ENCODE data around the gene ZNF487.
"Not testable (repeated sequence)": the region's sequence is repeated elsewhere in the genome, so short reads cannot be mapped to it uniquely, and the experiment has no call there.

The ZNF487 gene

GRCh38 chr10:43436291-43437140, at the start of gene ZNF487:
Gene ZNF487, plus strand, starts transcription at chr10:43437111. Its CDS starts 38,703 bp downstream, at chr10:43475814.
- peak; percentile 36 for DNase-seq

GRCh38 chr10:43387678-43388032, 49.3 kb upstream of the ZNF487 start:
- no peak for DNase-seq

- DNase-seq: no peak
Observed at GRCh38 chr10:43389867-43390266, 47.0 kb upstream of the ZNF487 start.

GRCh38 chr10:43390333-43390732, 46.6 kb upstream of the ZNF487 start:
- DNase-seq: no peak

GRCh38 chr10:43390759-43391158, 46.2 kb upstream of the ZNF487 start:
- no peak for DNase-seq

GRCh38 chr10:43391496-43391895, 45.4 kb upstream of the ZNF487 start:
- DNase-seq: no peak

DNA sequence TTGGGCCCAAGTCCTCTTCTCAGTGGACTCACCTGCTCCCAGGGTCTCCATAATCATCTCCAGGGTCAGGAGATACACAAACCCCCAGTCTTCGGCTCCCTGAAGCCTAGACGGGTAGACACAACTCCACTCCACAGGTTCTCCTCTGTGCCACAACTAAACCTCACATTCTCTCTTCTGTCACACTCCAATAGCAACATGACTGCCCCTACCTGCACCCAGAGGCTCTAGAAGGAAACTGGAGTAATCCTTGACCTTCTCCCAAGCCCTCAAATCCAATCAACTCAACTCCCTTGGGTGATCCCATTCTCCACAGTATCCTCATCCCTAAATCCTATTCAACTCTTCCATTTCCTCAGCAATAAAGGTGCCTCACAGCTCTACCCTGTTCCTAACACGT, 44.2 kb upstream of the ZNF487 start:
- DNase-seq: no peak

GRCh38 chr10:43393186-43393585, 43.7 kb upstream of the ZNF487 start:
- DNase-seq: not testable (repeated sequence)

DNA sequence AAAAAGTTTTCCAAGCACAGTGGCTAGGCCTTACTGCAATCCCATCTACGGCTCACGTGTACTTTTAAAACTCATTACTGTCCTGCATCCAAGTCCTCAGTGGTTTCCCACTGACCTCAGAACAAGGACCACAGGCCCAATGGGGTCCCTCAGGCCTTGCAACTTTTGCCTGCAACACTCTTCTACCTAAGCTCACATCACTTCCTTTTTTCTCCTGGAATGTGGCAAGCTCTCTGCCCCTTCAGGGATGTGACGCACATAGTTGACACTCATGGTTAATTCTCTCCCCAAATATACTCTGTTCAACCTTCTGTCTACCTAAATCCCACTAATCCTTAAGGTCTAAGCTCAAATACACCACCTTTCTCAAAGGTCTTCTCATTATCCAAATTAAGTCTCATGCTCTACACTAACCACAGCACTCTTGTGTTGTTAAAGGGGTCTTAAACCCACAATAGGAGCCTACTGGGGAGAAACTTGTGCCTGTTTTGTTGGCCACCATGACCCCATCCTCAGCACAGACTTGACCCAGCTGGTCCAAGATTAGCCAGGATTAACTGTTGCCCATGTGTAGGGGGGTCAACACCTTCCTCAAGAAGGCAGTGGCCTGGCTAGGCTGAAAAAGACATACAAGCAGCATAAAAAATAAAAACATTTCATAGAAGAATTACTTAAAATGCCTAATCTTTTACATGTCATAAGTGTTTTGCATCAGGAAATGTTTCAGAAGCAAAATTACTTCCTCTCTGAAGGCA, 43.1 kb upstream of the ZNF487 start:
- DNase-seq: no peak

GRCh38 chr10:43394868-43395267, 42.0 kb upstream of the ZNF487 start:
- DNase-seq: no peak

DNA sequence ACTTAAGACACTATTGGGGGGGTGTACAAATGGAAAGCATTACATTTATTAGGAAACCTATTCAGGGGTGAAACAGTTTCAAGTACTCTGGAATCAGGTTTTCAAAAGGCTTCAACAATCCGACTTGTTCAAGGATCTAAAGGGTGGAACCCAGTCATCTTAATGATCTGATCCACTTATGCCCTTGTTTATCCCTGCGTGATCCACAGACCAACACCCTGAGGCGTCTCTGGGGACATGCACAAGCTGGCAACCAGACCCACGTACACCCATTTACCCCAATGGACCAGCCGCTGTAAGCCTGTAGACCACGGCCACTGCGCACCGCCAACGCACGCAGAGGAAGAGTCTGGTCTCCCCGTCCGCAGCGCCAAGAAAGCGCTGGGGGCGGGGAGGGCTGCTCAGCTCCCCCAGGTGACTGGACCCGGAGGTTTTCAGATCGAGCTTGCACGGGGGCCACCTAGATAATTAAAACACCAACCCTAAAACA, 41.3 kb upstream of the ZNF487 start:
- DNase-seq: no peak

GRCh38 chr10:43396061-43396927, 40.6 kb upstream of the ZNF487 start:
- peak; percentile 66 for DNase-seq

GRCh38 chr10:43396928-43397624, 39.8 kb upstream of the ZNF487 start:
- peak; percentile 71 for DNase-seq

GRCh38 chr10:43398939-43399319, 38.0 kb upstream of the ZNF487 start:
- no peak for DNase-seq

DNA sequence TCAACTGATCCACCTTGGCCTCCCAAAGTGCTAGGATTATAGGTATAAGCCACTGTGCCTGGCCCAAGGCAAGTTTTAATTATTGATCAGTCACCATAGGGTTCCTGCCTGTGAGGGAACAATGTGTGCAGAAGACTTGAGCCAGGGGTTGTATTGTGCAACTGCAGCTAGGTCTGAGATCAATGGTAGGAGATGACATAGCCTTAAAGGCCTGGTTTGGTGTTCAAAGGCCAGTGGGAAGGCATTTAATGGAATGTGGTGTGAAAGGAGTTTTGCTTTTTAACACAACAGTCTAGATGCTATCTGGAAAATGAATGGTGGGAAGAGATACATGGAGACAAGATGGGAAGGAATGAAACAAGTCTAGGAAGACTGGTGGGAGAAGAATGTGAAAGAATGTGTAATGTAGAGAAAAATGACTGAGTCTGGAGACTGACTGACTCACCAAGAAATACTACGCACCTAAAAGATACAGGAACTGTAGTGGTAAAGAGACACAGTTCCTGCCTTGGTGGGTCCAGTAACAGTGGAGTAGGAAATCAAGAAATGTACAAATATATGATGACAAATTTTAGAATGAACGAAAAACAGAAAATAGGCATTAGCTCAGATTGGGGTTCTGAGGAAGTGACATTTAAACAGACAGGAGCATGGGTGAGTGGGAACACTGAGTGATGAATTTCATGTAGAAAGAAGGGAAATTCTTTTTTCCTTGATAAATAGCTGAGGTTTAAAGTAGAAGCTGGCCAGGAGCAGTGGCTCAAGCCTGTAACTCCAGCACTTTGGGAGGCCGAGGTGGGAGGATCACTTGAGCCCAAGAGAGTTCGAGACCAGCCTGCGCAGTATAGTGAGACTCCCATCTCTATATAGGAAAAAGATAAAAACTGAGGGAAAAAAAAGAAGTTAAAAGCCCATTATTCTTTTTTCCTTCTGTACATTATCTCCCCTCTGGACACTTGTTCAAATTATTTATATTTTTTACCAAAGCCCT, 37.3 kb upstream of the ZNF487 start:
- no peak for DNase-seq

DNA sequence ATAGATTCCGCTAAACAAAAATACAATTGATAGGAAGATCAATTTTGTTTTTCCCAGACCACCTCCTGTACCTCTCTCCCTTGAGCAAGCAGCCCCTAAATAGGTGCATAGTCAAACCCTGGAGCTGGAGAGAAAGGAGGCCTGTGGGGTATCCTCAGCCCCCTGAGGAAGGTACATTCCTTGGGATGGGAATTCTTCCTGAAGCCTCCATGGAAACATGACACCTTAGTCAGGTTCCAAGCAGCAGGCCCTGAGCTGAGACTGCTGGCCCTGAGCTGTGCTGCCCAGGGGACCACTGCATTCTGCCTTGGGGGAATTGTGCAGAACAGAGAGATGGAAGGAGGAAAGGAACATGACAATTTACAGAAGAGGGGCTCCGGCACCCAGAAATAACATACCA, 35.3 kb upstream of the ZNF487 start:
- no peak for DNase-seq

GRCh38 chr10:43402176-43402575, 34.7 kb upstream of the ZNF487 start:
- DNase-seq: no peak

DNA sequence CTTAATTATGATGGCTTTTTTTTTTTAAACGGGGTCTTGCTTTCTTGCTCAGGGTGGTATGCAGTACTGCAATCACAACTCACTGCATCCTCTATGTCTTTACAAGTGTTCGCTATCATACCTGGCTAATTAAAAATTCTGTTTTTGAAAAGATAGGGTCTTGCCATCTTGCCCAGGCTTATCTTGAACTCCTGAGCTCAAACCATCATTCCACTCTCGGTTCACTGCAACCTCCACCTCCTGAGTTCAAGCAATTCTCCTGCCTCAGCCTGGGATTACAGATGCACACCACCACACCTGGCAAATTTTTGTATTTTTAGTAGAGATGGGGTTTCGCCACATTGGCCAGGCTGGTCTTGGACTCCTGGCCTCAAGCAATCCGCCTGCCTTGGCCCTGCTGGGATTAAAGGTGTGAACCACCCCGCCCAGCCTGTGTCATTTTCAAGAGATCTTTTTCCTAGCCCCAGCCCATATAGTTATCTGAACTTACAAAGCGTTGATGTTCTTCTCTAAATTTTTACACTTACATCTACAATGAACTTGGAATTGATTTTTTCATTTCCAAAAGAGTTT, 33.9 kb upstream of the ZNF487 start:
- no peak for DNase-seq

DNA sequence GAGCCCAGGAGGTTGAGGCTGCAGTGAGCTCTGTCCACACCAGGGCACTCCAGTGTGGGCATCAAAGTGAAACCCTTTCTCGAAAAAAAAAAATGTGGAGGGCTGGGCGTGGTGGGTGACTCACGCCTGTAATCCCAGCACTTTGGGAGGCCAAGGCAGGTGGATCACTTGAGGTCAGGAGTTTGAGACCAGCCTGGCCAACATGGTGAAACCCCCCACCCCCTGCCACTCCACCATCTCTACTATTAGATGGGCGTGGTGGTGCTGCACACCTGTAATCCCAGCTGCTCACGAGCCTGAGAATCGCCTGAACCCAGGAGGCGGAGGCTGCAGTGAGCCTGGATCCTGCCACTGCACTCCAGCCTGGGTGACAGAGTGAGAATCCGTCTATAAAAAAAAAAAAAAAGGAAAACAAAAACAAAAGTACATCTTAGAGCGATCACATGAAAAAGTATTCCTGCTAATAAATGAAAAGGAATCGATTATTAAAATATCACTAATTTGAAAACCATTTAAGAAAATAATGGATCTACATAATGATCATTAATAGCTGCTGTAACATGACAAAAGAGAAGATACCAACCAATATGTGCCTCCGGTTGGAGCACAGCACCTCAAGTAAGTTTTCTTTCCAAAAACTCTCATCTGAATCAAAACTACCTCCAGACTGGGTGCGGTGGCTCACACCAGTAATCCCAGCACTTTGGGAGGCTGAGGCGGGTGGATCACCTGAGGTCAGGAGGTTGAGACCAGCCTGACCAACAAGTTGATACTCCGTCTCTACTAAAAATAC, 32.8 kb upstream of the ZNF487 start:
- no peak for DNase-seq

- DNase-seq: no peak
Observed at GRCh38 chr10:43404704-43405084, 32.2 kb upstream of the ZNF487 start.

Measured in COR-L47 (cell line).